Dermis blood vessel endothelial cell (primary cell): ENCODE data around the gene ALPK1. TPM values are rescaled to one million over a fixed set of nuclear protein-coding genes. Genes with fewer than 3 reads are reported as not detected.
"Not testable (repeated sequence)": the region's sequence is repeated elsewhere in the genome, so short reads cannot be mapped to it uniquely, and the experiment has no call there.

Source experiments
- DNase-seq: peaks from one replicate; pipeline ENCODE4 v3.0.0; 2010
- total RNA-seq: library from RNA; depleted of rRNA; stranded (reverse); fragments of >200 nt; gene quantifications from 2 replicates; pipeline ENCODE4 v1.2.3, GENCODE V29; 2014

ALPK1 gene
- total RNA-seq, 1 donor from 2014 or later: 4.4 TPM

GRCh38 chr4:112379306-112379705 is 82.1 kb downstream of the ALPK1 start:
- DNase-seq: no peak

DNA sequence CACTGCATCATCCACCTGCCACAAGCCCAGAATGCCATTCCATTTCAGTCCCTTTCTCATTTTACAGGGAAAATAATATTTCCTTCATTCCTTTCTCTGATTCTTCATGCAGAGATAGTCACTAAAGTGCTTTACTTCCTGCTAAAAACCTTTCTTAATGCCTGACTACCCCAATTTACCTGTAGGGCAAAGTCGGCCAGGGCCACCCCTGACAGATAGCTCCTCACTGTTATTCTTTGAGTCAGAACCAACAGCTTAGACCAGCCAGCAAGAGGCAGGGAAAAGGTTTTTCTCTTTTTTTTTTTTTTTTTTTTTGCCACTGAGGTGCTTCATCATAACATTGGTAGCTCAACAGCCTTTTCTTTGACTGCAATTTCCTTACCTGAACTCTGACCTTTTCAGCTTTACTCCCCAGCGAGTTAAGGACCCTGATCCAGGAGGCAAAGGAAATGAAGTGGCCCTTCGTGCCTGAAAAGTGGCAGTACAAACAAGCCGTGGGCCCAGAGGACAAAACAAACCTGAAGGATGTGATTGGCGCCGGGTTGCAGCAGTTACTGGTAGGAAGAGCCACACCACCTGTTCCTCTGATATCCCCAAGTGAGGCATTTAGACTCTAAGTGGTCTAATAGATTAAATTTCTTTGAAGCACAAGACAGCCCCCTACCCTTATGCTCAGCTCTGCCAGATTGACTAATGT is 85.0 kb downstream of the ALPK1 start:
- DNase-seq: no peak

DNA sequence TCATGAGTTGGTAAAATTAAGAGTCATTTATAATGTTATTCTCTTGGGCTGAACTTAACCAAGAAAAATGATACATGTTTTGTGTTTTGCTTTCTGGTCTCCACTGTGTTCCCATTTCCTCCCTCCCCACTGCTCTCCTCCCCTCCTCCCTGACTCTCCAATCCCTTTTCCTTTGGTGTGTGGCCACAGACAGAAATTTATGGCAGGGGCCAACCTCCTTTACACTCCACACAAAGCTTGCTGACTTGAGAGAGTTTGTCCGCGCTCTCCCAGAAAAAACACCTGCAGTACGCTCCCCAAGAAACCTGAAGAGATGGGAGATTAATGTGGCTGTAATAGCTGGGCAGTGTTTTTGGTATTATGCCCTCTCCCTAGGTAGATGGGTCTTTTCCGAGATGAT is 88.9 kb downstream of the ALPK1 start:
- no peak for DNase-seq

DNA sequence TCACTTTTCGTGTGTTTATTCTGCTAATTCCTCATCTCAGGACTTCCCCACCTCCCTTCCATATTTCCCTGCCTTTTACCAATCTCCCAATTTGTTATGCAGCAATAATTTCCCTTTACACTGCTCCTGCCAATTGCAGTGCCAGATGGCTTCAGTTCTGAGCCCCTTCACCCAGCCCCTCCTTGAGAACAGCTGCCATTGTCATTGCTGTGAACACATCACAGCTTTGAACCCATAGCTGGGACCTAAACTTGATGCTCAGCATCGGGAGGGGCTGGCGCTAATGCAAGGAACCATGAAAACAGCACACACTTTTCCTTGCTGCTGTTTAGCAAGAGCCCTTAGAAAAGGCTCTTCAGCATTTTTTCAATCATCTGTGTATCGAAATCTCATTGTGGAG is 104.9 kb downstream of the ALPK1 start:
- no peak for DNase-seq

DNA sequence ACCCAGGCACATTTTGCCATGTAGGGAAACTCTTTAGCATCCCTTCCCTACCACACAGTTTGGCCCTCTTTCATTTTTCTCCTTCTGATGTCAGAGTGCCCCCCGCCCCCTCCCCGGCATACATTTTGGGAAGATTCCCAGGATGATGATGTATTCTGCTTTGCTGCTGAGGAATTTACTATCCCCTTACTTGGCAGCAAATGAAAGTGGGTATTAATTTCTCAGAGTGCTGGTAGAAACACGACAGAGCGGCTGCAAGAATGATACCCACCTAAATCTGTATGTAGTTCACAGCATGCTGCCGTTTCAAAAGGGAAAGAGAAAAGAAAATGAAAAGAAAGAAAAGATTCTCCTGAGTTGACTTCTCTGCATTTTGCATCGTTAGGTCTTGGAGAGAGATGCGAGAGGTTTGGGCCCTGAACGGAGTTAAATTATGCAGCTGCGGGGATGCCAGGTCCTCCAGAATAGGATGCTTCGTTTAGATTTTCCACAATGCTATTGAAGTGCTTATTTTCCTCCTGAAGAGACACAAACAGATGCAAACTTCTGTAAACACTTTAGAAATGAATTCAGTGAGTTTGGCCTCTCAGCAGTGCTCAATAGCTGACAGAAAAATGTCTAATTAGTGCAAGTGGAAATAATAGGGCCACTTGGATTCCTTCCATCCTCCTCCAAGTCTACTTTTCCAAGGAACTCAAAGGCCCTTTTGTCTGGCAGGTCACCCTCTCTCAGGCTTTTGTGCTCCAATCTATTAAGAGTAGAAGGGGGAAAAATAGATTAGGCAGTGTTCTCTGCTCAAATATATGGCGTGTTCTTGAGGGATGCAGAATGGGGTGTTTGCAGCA is 106.2 kb downstream of the ALPK1 start:
- no peak for DNase-seq

DNA sequence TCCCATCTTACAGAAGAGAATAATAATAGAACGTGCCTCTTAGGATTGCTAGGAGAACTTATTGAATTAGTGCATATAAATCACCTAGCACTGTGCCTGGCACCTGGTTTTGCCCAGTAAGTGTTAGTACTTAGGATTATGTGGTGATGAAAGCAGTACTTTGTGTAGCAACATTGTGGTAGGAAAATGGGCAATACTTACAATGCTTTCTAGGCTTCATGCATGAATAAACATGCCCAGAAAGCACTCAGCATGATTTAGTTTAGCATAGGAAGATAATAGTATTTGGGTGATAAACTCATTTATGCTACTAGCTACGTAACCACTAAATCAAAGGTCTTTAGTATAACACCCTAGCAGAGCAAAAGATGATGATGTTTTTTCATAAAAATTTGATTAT is 113.2 kb downstream of the ALPK1 start:
- no peak for DNase-seq

- no peak for DNase-seq
Measured at GRCh38 chr4:112410804-112411203, 113.6 kb downstream of the ALPK1 start.

- no peak for DNase-seq
Measured at GRCh38 chr4:112411781-112412550, 114.8 kb downstream of the ALPK1 start.

GRCh38 chr4:112416464-112416863 is 119.3 kb downstream of the ALPK1 start:
- no peak for DNase-seq

DNA sequence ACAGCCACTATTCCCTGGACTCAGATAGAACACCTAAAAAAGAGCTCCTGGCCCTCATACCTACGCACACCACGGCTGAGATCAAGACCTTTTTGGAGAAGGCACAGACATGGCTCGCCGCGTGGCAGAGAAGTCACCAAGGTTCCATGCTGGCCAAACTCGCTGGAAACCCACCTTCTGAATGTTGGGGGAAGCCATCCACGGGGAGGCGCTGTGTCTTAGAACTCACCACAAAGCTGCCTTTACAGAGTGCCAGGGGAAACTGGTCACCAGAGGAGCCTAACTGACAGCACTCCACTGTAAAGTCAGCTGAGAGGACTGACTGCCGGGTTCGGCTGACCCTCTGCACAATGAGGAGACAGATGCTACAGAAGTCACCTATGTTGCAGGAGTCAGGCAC is 120.9 kb downstream of the ALPK1 start:
- peak; percentile 6 for DNase-seq

GRCh38 chr4:112421911-112422310 is 124.7 kb downstream of the ALPK1 start:
- no peak for DNase-seq

DNA sequence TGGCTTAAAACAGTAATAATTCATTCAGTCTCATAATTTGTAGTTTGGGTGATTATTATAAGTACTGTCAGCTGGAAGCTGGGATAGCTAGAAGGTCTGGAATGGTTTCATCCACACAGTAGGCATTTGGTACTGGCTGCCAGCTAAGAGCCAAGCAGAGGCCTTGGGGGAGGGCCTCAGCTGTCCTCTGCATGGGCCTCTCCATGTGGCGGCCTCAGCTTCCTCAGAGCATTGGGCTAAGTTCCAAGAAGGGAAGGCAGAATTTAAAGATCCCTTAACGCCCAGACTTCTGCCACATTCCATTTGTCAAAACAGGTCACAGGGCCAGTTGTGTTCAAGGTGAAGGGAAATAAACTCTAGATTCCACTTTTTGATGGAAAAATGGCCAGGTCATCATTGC is 125.5 kb downstream of the ALPK1 start:
- no peak for DNase-seq

DNA sequence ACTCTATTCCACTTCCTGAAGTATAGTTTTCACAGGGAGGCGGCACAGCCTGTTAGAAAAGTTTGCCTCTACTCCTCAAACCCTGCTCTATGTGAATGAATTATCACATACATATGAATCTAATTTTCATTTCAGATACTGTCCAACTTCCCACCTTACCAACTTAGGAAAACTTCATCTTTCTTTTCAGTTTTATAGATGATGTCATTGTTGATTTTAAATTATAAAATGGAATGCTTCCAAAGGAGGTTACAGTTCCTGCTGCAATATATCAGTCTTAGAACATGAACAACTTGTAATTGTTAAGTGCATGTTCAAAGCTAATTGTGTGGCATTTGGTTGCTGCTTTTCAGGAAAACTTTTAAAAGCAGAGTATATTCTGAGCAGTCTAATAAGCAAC is 126.4 kb downstream of the ALPK1 start:
- no peak for DNase-seq

DNA sequence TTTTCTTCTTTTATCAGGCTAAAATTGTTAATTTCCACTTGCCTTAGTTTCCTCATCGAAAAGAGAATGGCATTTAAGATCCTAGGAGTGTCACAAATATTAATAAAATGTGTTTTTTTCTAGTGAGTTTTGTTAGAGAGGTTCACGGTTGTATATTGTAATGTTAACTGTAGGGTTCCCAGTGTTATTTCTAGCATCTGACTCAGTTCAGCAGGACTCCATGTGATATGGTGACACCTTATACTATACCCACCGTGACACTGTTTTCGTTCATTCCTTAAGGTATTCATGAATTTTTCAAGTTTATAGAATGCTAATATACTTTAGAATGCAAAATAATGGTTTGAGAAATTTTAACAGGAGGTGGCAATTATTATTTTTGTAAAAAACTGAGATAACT is 128.7 kb downstream of the ALPK1 start:
- no peak for DNase-seq

DNA sequence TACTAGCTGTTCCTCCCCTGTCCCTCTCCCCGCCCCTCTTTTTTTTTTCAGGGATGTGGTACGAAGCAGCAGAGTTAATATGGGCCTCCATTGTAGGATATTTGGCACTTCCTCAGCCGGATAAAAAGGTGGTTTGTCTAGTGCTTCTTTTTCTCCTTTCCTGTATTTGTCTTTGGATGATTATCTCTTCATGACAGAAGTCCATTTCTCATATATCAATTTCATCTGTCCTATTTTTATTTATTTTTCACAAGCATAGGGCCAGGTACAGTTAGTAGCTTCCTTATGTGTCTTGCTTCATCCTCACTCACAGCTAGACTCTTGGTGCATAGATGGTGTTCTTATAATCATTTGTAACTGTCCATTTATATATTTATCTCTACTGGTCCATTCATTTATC is 129.2 kb downstream of the ALPK1 start:
- DNase-seq: no peak

GRCh38 chr4:112431158-112431557 is 134.0 kb downstream of the ALPK1 start:
- no peak for DNase-seq

GRCh38 chr4:112436987-112437386 is 139.8 kb downstream of the ALPK1 start:
- DNase-seq: no peak

DNA sequence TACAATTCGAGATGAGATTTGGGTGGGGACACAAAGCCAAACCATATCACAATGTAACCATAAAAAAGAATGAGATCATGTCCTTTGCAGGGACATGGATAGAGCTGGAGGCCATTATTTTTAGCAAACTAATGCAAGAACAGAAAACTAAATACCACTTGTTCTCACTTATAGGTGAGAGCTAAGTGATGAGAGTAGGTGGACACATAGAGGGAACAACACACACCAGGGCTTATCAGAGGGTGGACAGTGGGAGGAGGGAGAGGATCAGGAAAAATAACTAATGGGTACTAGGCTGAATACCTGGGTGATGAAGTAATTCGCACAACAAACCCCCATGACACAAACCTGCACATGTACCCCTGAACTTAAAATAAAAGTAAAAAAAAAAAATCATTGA is 145.1 kb downstream of the ALPK1 start:
- not testable (repeated sequence) for DNase-seq

DNA sequence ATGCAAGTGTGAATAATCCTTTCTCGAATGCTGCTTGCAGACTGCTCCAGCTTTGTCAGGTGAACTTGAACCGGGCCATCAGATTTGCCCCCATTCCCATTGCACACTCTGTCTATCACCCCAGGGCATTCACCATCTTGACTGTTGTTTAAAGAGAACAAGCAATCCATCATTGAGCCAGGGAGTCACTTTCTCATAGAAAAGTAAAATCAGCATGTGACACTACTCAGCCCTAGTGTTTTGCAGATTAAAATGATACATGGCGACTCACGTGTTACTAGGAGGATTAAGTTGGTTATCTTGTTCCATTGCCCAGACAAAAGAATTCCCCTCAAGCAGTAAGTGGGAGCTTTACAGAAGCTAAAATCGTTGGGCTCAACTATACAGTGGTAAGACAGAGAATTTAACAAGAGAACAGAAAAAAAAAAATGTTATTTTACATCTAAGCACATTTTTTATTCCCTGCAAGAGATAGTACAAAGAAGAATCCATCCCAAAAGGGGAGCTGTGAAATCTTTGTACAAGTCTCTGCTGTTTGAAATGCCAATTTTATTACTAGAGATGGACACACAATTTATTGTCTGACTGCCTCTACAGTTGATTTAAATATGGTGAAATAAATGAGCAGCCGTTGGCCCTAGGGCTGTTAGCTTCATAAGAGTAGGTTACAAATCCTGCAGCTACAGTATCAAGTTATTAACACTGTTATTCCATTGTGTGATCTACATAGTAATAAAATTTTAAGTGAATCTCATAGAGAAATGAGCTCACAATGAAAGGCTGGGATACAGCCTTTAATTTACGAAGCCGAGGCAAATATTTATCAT is 151.3 kb downstream of the ALPK1 start:
- DNase-seq: no peak

DNA sequence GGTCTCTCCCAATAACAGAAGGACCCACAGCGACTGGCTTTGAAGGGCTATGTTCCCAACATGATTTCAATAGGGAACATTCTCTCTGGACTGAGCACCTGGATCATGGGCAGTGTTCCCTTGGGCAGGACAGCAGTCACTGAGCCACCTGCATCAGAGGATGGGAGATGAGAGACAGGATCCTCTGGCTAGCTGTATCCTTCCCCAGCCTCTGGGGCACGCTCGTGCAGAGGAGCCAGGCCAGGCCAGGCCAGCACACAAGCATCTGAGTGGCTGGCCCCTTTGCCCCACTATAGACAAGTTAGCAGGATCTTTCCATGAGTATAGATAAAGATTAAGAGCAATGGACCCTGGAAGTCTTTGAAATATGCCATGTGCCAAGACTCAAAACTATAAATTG is 152.5 kb downstream of the ALPK1 start:
- no peak for DNase-seq

- no peak for DNase-seq
Measured at GRCh38 chr4:112451104-112451503, 153.9 kb downstream of the ALPK1 start.

DNA sequence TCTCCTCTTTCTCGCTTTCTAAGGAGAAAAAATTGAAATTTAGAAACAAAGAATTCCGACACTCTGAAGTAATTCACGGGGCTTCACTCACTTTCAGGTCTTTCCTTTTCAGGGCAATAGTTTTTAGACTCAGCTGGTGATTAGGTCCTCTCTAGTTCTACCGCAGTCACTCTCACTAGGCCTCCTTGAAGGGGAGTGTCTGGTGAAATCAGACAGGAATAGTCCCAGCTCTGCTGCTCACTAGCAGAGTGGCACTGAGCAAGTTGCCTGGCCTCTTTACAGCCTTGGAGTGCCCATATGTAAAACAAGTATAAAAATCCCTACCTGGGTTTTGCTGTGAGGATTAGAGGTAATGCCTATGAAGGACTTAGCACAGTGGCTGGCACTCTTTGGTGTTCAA is 154.7 kb downstream of the ALPK1 start:
- DNase-seq: no peak

DNA sequence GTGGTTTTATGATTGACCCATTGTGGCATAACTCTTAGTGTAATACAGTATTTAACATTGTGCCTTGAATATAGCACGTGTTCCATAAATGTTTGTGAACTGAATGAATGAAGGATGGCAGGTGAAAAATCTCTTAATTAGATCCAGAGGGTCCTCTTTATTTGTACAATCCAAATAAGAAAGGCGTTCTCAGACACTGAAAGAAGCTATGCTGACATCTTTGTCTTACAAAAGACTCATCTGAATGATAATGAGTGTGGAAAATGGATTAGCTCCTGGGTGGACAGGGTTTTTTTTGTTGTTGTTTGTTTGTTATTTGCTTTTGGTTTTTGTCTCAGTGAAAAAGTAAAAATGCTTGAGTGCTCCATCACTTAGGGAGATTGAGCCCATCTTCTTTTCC is 156.2 kb downstream of the ALPK1 start:
- DNase-seq: no peak
